HepG2 (cell line): ENCODE measurements around the gene AHSG. TPM values are rescaled to one million over a fixed set of nuclear protein-coding genes. Genes with fewer than 3 reads are reported as not detected.

ENCODE experiments used
- ATAC-seq: fragments of 200-7000 bp; cut with Tn5 transposase; 3 replicates; pipeline ENCODE4 v1.9.1; 2020; ENCODE audit warnings: mild to moderate bottlenecking, moderate library complexity
- BruUV-seq: library from RNA; stranded (reverse); fragments of 400-500 nt; replicated peaks from 2 replicates; lab custom pipeline; 2021; lab: Mats Ljungman, UMichigan
- CTCF ChIA-PET: fragments of 300-600 bp; formaldehyde crosslinking; extraction: SDS; loops from one replicate; lab custom pipeline; 2021; ENCODE audit warnings: low total read pairs, inconsistent platforms, low intra/inter-chr PET ratio; lab: Yijun Ruan, JAX
- POLR2A ChIA-PET: fragments of 350-600 bp; sonication (Branson Sonifier 250); formaldehyde crosslinking; loops from one replicate; lab custom pipeline; 2020; ENCODE audit warnings: antibody characterized with exemption, inconsistent platforms; lab: Yijun Ruan, JAX
- DNase-seq: peaks from one replicate; pipeline ENCODE4 v3.0.0-alpha.2; 2015; ENCODE audit warnings: low spot score
- FAIRE-seq: peaks from 3 replicates; lab custom pipeline; 2011; peaks lifted over from hg19 to GRCh38; lab: Jason Lieb, UNC
- H2AFZ ChIP-seq: one replicate; pipeline ENCODE4 v1.6.1; 2011; ENCODE audit warnings: low read length, inconsistent platforms
- H3K27ac ChIP-seq: fragments of 300-600 bp; 3 replicates; pipeline ENCODE4 v1.8.0; 2011; ENCODE audit warnings: mixed run types, mild to moderate bottlenecking, mixed read lengths, low read length, inconsistent platforms; ENCODE audit not compliant: insufficient read depth; ENCODE audit errors: extremely low read length
- H3K27me3 ChIP-seq, 2 experiments: fragments of 200-600 bp in 1 of 2; 2 replicates in 1 of 2; 3 replicates in 1 of 2; pipeline versions ENCODE4 v1.6.0 to v1.8.0; 2011; ENCODE audit warnings: low read length in 2 of 2, mild to moderate bottlenecking in 2 of 2, moderate library complexity in 2 of 2, inconsistent platforms in 1 of 2; ENCODE audit not compliant: insufficient read depth in 2 of 2, control insufficient read depth in 1 of 2
- H3K36me3 ChIP-seq, 2 experiments: fragments of 200-600 bp in 1 of 2; replicated peaks in 1 of 2; 2 replicates in 1 of 2; 3 replicates in 1 of 2; pipeline versions ENCODE4 v1.5.1 to v1.8.0; 2011; ENCODE audit warnings: low read length in 2 of 2, inconsistent platforms in 1 of 2; ENCODE audit not compliant: insufficient read depth in 2 of 2, control insufficient read depth in 1 of 2
- H3K4me1 ChIP-seq: 2 replicates; pipeline ENCODE4 v1.5.1; 2012; ENCODE audit warnings: low read length, inconsistent platforms; ENCODE audit not compliant: insufficient read depth
- H3K4me2 ChIP-seq: 2 replicates; pipeline ENCODE4 v1.6.0; 2011; ENCODE audit warnings: low read depth, low read length, inconsistent platforms
- H3K4me3 ChIP-seq, 3 experiments: fragments of 200-600 bp in 1 of 3; sonication (generic), shearing (Covaris generic) in 1 of 3; replicated peaks in 1 of 3; 2 replicates each; pipeline ENCODE4 v1.5.1; 2011 to 2016; ENCODE audit warnings: low read length in 3 of 3, inconsistent platforms in 2 of 3, low read depth in 2 of 3, mild to moderate bottlenecking in 2 of 3, control low read depth in 1 of 3, mixed read lengths in 1 of 3; ENCODE audit not compliant: insufficient read depth in 1 of 3
- H3K79me2 ChIP-seq: one replicate; pipeline ENCODE4 v1.6.1; 2011; ENCODE audit warnings: low read length, inconsistent platforms; ENCODE audit not compliant: insufficient read depth
- H3K9ac ChIP-seq: 2 replicates; pipeline ENCODE4 v1.6.0; 2011; ENCODE audit warnings: mild to moderate bottlenecking, low read depth, low read length, inconsistent platforms; ENCODE audit not compliant: insufficient read depth
- H3K9me3 ChIP-seq: 2 replicates; pipeline ENCODE4 v1.5.1; 2012; ENCODE audit warnings: mild to moderate bottlenecking, low read length
- H4K20me1 ChIP-seq: 2 replicates; pipeline ENCODE4 v1.6.0; 2011; ENCODE audit warnings: inconsistent platforms, mild to moderate bottlenecking, low read length, moderate library complexity; ENCODE audit not compliant: insufficient read depth
- FOSL2 ChIP-seq: sonication (generic); formaldehyde crosslinking; IDR thresholded peaks from 2 replicates; pipeline ENCODE4 v1.4.0; 2020; ENCODE audit warnings: missing genetic modification reagents
- FOXO4 ChIP-seq: sonication (generic); formaldehyde crosslinking; conservative IDR thresholded peaks from 2 replicates; pipeline ENCODE4 v1.8.1; 2023; ENCODE audit warnings: missing genetic modification reagents
- TFE3 ChIP-seq: IDR thresholded peaks from 2 replicates; pipeline ENCODE4 v1.6.1; 2016
- ZMYM2 ChIP-seq: sonication (generic); formaldehyde crosslinking; IDR thresholded peaks from 2 replicates; pipeline ENCODE4 v1.8.0; 2022; ENCODE audit warnings: mild to moderate bottlenecking, missing genetic modification reagents
- ZNF629 ChIP-seq: sonication (generic); formaldehyde crosslinking; conservative IDR thresholded peaks from 2 replicates; pipeline ENCODE4 v1.5.0; 2020; ENCODE audit warnings: missing genetic modification reagents
- ZNF7 ChIP-seq: IDR thresholded peaks from 2 replicates; pipeline ENCODE4 v1.6.1; 2016; ENCODE audit warnings: missing biosample characterization, missing genetic modification reagents
- ZSCAN31 ChIP-seq: sonication (generic); formaldehyde crosslinking; IDR thresholded peaks from 2 replicates; pipeline ENCODE4 v1.5.0; 2020; ENCODE audit warnings: low read depth, mild to moderate bottlenecking, missing genetic modification reagents
- WGBS: methylation state at CpG from one replicate; pipeline ENCODE4 v1.1.6; 2017; ENCODE audit warnings: low lambda C conversion rate; 5-methylcytosine and 5-hydroxymethylcytosine counted together
- in situ Hi-C: cut with HindIII; loops from 2 replicates; pipeline ENCODE4 v1.10.0; 2017; ENCODE audit warnings: low pct_unique_long_range_greater_than_20kb; ENCODE audit not compliant: extremely low pct_ligation_motif_present
- intact Hi-C: fragments of 100-400 bp; cut with micrococcal nuclease; formaldehyde crosslinking; loops from one replicate; pipeline ENCODE4 v1.10.0; 2022; ENCODE audit not compliant: unreplicated experiment
- polyA plus RNA-seq, 8 experiments: library from polyadenylated mRNA; depleted of rRNA in 3 of 8; stranded (reverse) in 7 of 8; unstranded in 1 of 8; fragments of >200 nt; fragmentation: Illumina TruSeq in 4 of 8; extraction: Trizol in 4 of 8; gene quantifications; 2 replicates each; pipeline versions ENCODE4 v1.2.1 to v1.2.3, GENCODE V29; 2011 to 2016; ENCODE audit warnings: low read depth in 4 of 8, missing spikeins in 1 of 8, mixed read lengths in 1 of 8; ENCODE audit not compliant: insufficient read depth in 1 of 8
- total RNA-seq, 5 experiments: library from RNA; depleted of rRNA; stranded (reverse); fragments of >200 nt; fragmentation: Illumina TruSeq; extraction: Trizol; gene quantifications; 2 replicates each; pipeline ENCODE4 v1.2.3, GENCODE V29; 2016; ENCODE audit warnings: low read depth in 1 of 5

Gene AHSG
- total and polyA plus RNA-seq, 2 of the 13 experiments (the other 11 are each of a cell fraction or from before 2014, with no cell fraction given) = 2,043 to 19,152 TPM

GRCh38 chr3:186587183-186587582 lies 25.7 kb upstream of the AHSG start:
- ATAC-seq (no peak), FAIRE-seq (no peak), DNase-seq (no peak)
- Histone ChIP-seq H3K4me3 (no peak overlapping the region), H3K36me3 (peaks cover 10 to 39% of the 10 kb centered on the region in 2 experiments), H3K79me2 (no peaks in the 10 kb centered on the region), H3K27me3 (no peaks in the 10 kb centered on the region), H3K4me1 (peaks cover 40% of the 10 kb centered on the region), H3K27ac (no peak overlapping the region), H3K4me2 (no peak overlapping the region), H3K9ac (no peak overlapping the region), H2AFZ (no peak overlapping the region), H3K9me3 (no peaks in the 10 kb centered on the region), H4K20me1 (no peaks in the 10 kb centered on the region)
- intact Hi-C loops (no loop called here), in situ Hi-C loops (no loop called here)
- ChIA-PET CTCF (interaction anchor here (1.6 kb wide), 1 partner anchor 22 kb away, joined by 4 read pairs; no protein-coding TSS in a partner anchor), POLR2A (interaction anchor here (1.4 to 24.0 kb wide), 2 partner anchors 24 to 196 kb away, joined by 4 to 854 read pairs; partner anchors contain the start of genes AHSG and EIF4A2)
- BruUV-seq = no TSS peak
- no peak for TF ChIP-seq ZMYM2 (CRISPR knock-in tag)
- peak; percentile 55; the same call in 1 of the 2 replicates for TF ChIP-seq ZNF629 (CRISPR knock-in tag)

GRCh38 chr3:186588632-186589031 lies 24.2 kb upstream of the AHSG start:
- in situ Hi-C loops = no loop called here
- BruUV-seq = no TSS peak
- 58% methylated on average over 2 of the region's 2 CpGs for WGBS
- H3K4me1 ChIP-seq = peaks cover 55% of the 10 kb centered on the region
- CTCF ChIA-PET = interaction anchor here (1.6 to 2.8 kb wide), 3 partner anchors 21 to 29 kb away, joined by 4 to 20 read pairs (median 15); no protein-coding TSS in a partner anchor
- H3K9me3 ChIP-seq = no peaks in the 10 kb centered on the region
- DNase-seq (no peak), ATAC-seq (no peak), FAIRE-seq (no peak)
- peak overlapping the region; percentile 26 for H3K27ac ChIP-seq
- peaks cover 7 to 25% of the 10 kb centered on the region in 2 experiments for H3K36me3 ChIP-seq
- no peaks in the 10 kb centered on the region for H4K20me1 ChIP-seq
- POLR2A ChIA-PET = interaction anchor here (0.9 to 24.0 kb wide), 3 partner anchors 18 to 45 kb away, joined by 4 to 854 read pairs (median 17); partner anchors contain the start of genes AHSG and DNAJB11
- TF ChIP-seq FOSL2 (CRISPR knock-in tag) (peak; percentile 64), FOXO4 (CRISPR knock-in tag) (no peak), ZSCAN31 (CRISPR knock-in tag) (no peak), TFE3 (CRISPR knock-in tag) (0 out of 2 replicates have a peak, but pooled peaks have one; percentile 12), ZNF7 (CRISPR knock-in tag) (no peak)
- no peak overlapping the region for H3K9ac ChIP-seq
- H2AFZ ChIP-seq = no peak overlapping the region
- no peaks in the 10 kb centered on the region for H3K79me2 ChIP-seq
- intact Hi-C loops = loop anchor here (2.0 kb wide), 1 partner anchor 26 kb away; no protein-coding TSS in a partner anchor
- no peak overlapping the region for H3K4me3 ChIP-seq
- peak overlapping the region; percentile 30; the same call in 1 of the 2 replicates for H3K4me2 ChIP-seq
- H3K27me3 ChIP-seq = no peaks in the 10 kb centered on the region
